H4 (cell line): ENCODE results near the gene NDRG4. TPM values are rescaled to one million over a fixed set of nuclear protein-coding genes. Genes with fewer than 3 reads are reported as not detected.

Experiments
- DNase-seq: peaks from one replicate; pipeline ENCODE4 v3.0.0-alpha.2; 2015; ENCODE audit warnings: low spot score
- total RNA-seq: library from RNA; depleted of rRNA; stranded (reverse); fragments of >200 nt; shearing (Covaris generic); gene quantifications from 2 replicates; pipeline ENCODE4 v1.2.3, GENCODE V29; 2014; rRNA removed

NDRG4 gene
- total RNA-seq, 1 experiment from 2014 or later, result 30.0 TPM

- no peak for DNase-seq
Measured at GRCh38 chr16:58543685-58544084, 43.7 kb downstream of the NDRG4 start.

- no peak for DNase-seq
Measured at GRCh38 chr16:58548378-58548777, 48.4 kb downstream of the NDRG4 start.

- DNase-seq, result no peak
Measured at GRCh38 chr16:58551496-58551895, 51.6 kb downstream of the NDRG4 start.

GRCh38 chr16:58556678-58557077 is 56.7 kb downstream of the NDRG4 start:
- no peak for DNase-seq

Other genes starting within 250 kb of the NDRG4 start
- gene PRSS54, start 205.1 kb upstream of the NDRG4 start, total RNA-seq, result not detected in 2 replicates
- gene GINS3, start 107.7 kb upstream of the NDRG4 start, total RNA-seq, result 28.1 and 33.9 TPM in 2 replicates
- gene SETD6, start 15.4 kb downstream of the NDRG4 start, total RNA-seq, result 15.3 and 17.7 TPM in 2 replicates
- 112 and 123 TPM in 2 replicates for gene CNOT1, start 129.7 kb downstream of the NDRG4 start, total RNA-seq
- 7.0 and 23.7 TPM in 2 replicates for gene SLC38A7, start 184.6 kb downstream of the NDRG4 start, total RNA-seq
- gene GOT2, start 234.2 kb downstream of the NDRG4 start, total RNA-seq, result 59.5 and 91.4 TPM in 2 replicates